ENCODE data around the gene SLC8A2.
"Not testable (repeated sequence)": the region's sequence is repeated elsewhere in the genome, so short reads cannot be mapped to it uniquely, and the experiment has no call there.

SLC8A2 gene

DNA sequence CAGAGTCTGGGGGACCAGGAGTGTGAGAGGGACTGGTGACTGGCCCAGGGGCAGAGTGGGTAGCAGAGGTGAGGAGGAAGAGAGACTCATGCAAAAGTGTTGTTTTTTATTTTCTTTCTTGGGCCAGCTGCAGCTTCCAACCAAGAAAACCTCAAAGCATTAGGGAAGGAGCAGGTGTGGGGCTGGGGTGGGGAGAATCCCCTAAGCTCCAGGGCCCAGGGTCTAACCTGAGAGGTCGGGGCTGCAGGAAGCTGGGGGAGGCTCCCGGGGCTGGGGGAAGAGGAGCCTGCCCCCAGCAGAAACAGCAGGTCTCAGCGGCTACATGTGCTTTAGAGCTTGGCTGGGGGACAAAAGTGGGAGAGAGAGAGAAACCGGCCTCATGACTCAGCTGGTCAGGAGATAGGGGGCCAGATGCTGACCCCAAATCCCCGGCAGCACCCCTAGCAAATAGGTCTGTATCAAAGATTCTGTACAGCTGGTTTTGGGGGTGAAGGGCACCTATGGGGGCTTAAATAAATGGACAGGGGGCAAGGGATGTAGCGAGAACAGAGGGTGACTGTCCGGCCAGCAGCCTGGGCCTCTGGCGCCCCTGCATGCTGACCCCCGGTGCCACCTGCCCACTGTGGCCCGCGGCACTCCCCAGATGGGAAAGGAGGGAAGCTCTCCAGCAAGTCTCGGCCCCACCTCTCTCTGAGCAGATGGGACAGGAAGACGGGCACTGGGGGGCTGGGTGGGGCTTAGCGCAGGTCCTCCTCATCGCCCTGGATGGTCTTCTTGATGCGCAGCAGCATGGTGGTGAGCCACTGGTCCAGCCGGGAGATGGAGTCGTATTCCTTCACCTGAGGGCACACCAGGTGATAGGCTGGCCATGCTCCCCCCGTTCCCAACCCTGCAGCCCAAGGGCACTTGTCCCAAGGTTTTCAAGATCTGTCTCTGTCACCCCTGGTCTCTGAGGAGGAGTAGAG lies 16.1 kb upstream of the SLC8A2 start:
- Histone ChIP-seq H3K4me1 (ENCODE audit: control insufficient read depth, insufficient read depth, low read length) (no peaks in the 10 kb centered on the region), H3K36me3 (ENCODE audit: control insufficient read depth, insufficient read depth, low read length) (peaks cover 7% of the 10 kb centered on the region), H3K9me3 (ENCODE audit: control insufficient read depth, low read length) (no peaks in the 10 kb centered on the region), H3K4me3 (ENCODE audit: insufficient read depth, low read depth, low read length) (no peak overlapping the region), H3K27ac (ENCODE audit: insufficient read depth, low read depth, low read length, poor library complexity, severe bottlenecking) (no peak overlapping the region), H3K27me3 (ENCODE audit: control insufficient read depth, insufficient read depth, low read length, poor library complexity, severe bottlenecking) (no peaks in the 10 kb centered on the region)
- WGBS, 2 experiments, result 94 to 95% methylated on average over 19 of the region's 19 CpGs

DNA sequence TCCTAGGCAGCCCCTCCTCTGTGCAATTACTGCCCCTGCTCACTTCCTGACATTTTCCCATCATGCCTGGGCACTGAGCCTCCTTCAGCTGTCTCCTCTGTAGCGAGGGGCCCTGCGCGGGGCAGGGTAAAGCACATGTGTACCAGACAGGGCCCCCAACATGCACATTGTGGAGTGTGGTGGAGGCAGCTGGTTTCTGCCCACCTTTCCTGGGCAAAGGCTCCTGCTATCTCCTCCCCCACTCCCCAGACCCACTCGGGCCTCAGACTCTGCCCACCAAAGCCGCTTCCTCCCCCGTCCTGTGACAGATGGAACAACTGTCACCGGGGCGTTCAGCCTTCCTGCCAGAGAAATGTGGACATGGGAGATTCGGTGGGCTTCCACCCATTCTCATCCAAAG lies 15.2 kb upstream of the SLC8A2 start:
- no peaks in the 10 kb centered on the region for H3K4me1 ChIP-seq (ENCODE audit: control insufficient read depth, insufficient read depth, low read length)
- no peaks in the 10 kb centered on the region for H3K27me3 ChIP-seq (ENCODE audit: control insufficient read depth, insufficient read depth, low read length, poor library complexity, severe bottlenecking)
- H3K27ac ChIP-seq (ENCODE audit: insufficient read depth, low read depth, low read length, poor library complexity, severe bottlenecking), result no peak overlapping the region
- no peaks in the 10 kb centered on the region for H3K9me3 ChIP-seq (ENCODE audit: control insufficient read depth, low read length)
- no peak overlapping the region for H3K4me3 ChIP-seq (ENCODE audit: insufficient read depth, low read depth, low read length)
- peaks cover 2% of the 10 kb centered on the region for H3K36me3 ChIP-seq (ENCODE audit: control insufficient read depth, insufficient read depth, low read length)
- 92 to 93% methylated on average over 9 of the region's 9 CpGs for WGBS, 2 experiments

DNA sequence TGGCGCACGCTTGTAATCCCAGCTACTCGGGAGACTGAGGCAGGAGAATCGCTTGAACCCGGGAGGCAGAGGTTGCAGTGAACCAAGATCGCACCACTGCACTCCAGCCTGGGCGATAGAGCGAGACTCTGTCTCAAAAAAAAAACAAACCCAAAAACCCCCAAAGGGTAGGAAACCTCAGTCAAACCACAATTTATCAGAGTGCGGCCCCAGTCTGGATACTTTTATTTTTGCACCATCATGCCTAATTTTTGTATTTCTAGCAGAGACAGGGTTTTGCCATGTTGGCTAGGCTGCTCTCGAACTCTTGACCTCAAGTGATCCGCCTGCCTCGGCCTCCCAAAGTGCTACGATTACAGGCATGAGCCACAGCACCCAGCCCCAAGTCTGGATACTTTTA lies 14.5 kb upstream of the SLC8A2 start:
- not testable (repeated sequence) for H3K27me3 ChIP-seq (ENCODE audit: control insufficient read depth, insufficient read depth, low read length, poor library complexity, severe bottlenecking); H3K4me1 ChIP-seq (ENCODE audit: control insufficient read depth, insufficient read depth, low read length); H3K27ac ChIP-seq (ENCODE audit: insufficient read depth, low read depth, low read length, poor library complexity, severe bottlenecking); H3K4me3 ChIP-seq (ENCODE audit: insufficient read depth, low read depth, low read length); H3K36me3 ChIP-seq (ENCODE audit: control insufficient read depth, insufficient read depth, low read length); H3K9me3 ChIP-seq (ENCODE audit: control insufficient read depth, low read length)
- WGBS, 2 experiments, result 94 to 96% methylated on average over 13 of the region's 13 CpGs

DNA sequence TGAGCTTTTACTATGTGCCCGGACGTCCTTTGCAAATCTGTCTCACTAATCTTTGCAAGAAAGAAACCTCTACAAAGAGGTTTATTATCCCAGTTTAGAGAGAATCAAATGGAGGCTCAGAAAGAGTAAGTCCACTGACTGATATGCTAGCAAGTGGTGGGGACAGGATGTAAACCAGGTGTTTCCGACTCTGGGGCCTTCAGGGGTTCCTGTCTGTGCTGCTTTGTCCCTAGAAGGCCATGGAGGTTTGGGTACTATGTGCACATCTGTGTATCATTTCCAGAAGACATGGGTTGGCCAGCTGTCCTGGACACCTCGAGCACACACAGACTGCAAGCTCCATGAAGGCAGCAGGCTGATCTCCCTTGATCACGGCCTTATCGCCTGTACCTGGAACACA lies 13.5 kb upstream of the SLC8A2 start:
- no peak overlapping the region for H3K27ac ChIP-seq (ENCODE audit: insufficient read depth, low read depth, low read length, poor library complexity, severe bottlenecking)
- no peaks in the 10 kb centered on the region for H3K27me3 ChIP-seq (ENCODE audit: control insufficient read depth, insufficient read depth, low read length, poor library complexity, severe bottlenecking)
- H3K9me3 ChIP-seq (ENCODE audit: control insufficient read depth, low read length), result no peaks in the 10 kb centered on the region
- H3K4me1 ChIP-seq (ENCODE audit: control insufficient read depth, insufficient read depth, low read length), result no peaks in the 10 kb centered on the region
- WGBS, 2 experiments, result 94 to 96% methylated on average over 6 of the region's 6 CpGs
- H3K36me3 ChIP-seq (ENCODE audit: control insufficient read depth, insufficient read depth, low read length), result no peaks in the 10 kb centered on the region
- no peak overlapping the region for H3K4me3 ChIP-seq (ENCODE audit: insufficient read depth, low read depth, low read length)

DNA sequence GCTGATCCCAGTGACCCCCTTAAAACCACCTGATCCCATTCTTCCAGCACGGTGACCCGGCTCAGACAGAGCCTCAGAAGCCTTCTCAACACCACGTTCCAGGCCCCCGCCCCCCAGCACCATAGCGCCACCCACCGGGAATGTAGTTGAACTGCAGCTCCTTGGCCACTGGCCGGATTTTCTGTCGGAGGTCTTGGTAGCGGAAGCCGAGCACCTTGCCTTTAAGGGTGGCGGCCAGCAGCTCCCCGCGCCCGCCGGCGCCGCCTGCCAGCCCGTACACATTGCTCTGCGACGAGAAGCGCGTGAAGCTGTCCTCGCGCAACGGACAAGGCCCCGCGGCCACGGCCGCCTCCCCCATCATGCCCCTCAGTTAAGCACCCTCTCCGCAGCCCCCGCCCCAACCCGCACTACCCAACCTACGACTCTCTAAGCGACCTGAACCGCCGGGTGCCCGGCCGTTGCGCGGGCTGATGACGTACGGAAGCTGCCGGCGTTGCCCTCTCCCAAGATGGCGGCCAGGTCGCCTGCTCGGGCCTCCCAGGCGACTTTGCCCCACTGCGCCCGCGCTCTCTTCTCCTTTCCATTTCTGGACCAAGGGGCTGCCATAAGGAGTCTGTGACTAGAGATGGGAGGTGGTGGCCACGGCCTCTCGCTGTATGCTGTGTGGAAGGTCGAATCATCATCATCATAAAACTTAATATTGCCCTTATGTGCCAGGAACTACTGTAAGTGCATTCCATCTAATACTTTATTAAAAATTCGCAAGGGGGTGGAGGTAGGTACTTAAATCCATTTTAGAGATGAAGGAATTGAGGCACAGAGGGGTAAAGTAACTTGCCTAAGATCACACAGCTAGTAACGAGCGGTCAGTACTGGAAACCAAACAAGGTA lies 12.4 kb upstream of the SLC8A2 start, which contains the start of gene KPTN:
TSS of gene KPTN (minus strand) at position 420 of the 891 bp plus-strand sequence. CDS start at position 361, 59 bp downstream.
- peak within 1 kb of the TSS; percentile 86 for H3K27ac ChIP-seq (ENCODE audit: insufficient read depth, low read depth, low read length, poor library complexity, severe bottlenecking)
- 3 to 5% methylated on average over 53 to 57 of the region's 57 CpGs for WGBS, 2 experiments

DNA sequence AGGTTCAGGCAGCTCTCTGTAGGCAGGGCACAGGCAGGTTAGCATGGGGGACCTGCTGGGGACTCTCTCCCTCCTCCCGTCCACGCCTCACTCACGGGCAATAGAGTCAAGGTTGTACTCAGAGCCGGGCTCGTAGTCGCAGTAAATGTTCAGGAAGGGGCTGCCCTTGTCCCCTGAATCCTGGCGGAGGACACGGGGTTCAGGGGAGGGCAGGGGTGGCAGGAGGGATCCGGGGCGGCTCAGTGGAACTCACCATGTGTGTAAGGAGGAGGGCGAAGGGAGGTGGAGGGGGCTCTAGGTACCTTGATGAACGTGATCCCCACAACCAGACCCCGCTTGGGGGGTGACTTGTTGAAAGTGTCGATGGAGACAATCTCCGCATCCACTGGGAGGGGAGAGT lies 11.5 kb upstream of the SLC8A2 start:
- H3K36me3 ChIP-seq (ENCODE audit: control insufficient read depth, insufficient read depth, low read length), result no peaks in the 10 kb centered on the region
- H3K27ac ChIP-seq (ENCODE audit: insufficient read depth, low read depth, low read length, poor library complexity, severe bottlenecking), result no peak overlapping the region
- H3K4me1 ChIP-seq (ENCODE audit: control insufficient read depth, insufficient read depth, low read length), result no peaks in the 10 kb centered on the region
- H3K4me3 ChIP-seq (ENCODE audit: insufficient read depth, low read depth, low read length), result peak overlapping the region; percentile 80
- WGBS, 2 experiments, result 91 to 93% methylated on average over 15 of the region's 15 CpGs
- H3K27me3 ChIP-seq (ENCODE audit: control insufficient read depth, insufficient read depth, low read length, poor library complexity, severe bottlenecking), result no peaks in the 10 kb centered on the region
- no peaks in the 10 kb centered on the region for H3K9me3 ChIP-seq (ENCODE audit: control insufficient read depth, low read length)

More for the DNA sequence above, 12.4 kb upstream of the SLC8A2 start, which contains the start of gene KPTN:
- Histone ChIP-seq H3K9me3 (ENCODE audit: control insufficient read depth, low read length) (no peaks in the 10 kb centered on the region), H3K36me3 (ENCODE audit: control insufficient read depth, insufficient read depth, low read length) (no peaks in the 10 kb centered on the region), H3K27me3 (ENCODE audit: control insufficient read depth, insufficient read depth, low read length, poor library complexity, severe bottlenecking) (no peaks in the 10 kb centered on the region), H3K4me1 (ENCODE audit: control insufficient read depth, insufficient read depth, low read length) (no peaks in the 10 kb centered on the region), H3K4me3 (ENCODE audit: insufficient read depth, low read depth, low read length) (peak within 1 kb of the TSS; percentile 80)

DNA sequence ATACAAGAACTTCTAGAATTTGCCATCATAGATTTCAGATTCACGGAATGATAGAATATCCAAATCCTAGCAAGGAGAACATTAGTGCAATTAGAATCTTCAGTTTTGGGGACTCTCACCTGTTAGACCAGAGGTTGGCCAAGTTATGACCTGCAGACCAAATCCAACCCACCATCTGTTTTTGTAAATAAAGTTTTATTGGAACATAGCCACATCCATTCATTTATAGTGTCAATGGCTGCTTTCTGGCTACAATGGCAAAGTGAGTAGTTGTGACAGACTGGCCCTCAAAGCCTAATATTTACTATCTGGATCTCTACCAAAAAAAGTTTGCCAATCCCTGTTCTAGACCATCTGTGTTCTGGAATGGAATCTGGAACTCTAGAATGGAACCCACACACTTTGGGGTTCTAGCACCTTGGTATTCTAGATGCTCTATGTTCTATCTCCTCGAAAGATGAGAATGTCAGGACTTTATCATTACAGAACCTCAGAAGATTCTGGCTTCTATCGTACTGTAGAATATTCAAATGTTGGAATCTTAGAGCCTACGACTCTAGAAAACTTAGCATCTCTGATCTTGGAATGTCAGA lies 9.9 kb upstream of the SLC8A2 start:
- H3K9me3 ChIP-seq (ENCODE audit: control insufficient read depth, low read length), result no peaks in the 10 kb centered on the region
- 91 to 92% methylated on average over 4 of the region's 4 CpGs for WGBS, 2 experiments
- no peak overlapping the region for H3K4me3 ChIP-seq (ENCODE audit: insufficient read depth, low read depth, low read length)
- no peak overlapping the region for H3K27ac ChIP-seq (ENCODE audit: insufficient read depth, low read depth, low read length, poor library complexity, severe bottlenecking)
- no peaks in the 10 kb centered on the region for H3K4me1 ChIP-seq (ENCODE audit: control insufficient read depth, insufficient read depth, low read length)
- no peaks in the 10 kb centered on the region for H3K36me3 ChIP-seq (ENCODE audit: control insufficient read depth, insufficient read depth, low read length)
- no peaks in the 10 kb centered on the region for H3K27me3 ChIP-seq (ENCODE audit: control insufficient read depth, insufficient read depth, low read length, poor library complexity, severe bottlenecking)

DNA sequence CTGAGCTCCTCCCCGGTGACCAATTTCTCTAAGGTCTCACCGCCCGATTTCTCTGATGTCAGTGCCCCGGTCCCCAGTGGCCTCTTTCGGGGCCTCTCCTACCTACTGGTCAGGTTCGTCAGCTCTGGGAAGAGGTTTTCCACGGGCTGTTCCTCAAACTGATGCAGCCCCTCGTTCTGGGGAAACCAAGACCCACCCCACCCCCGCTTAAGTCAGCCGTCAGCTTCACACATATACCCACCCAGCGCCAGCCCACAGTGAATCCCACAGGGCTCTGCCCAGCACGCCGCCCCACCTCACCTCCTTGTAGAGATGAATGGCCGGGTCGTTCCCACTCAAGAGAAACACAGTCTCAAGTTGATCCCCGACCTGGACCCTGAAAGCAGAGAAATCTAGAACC lies 9.0 kb upstream of the SLC8A2 start:
- H3K27ac ChIP-seq (ENCODE audit: insufficient read depth, low read depth, low read length, poor library complexity, severe bottlenecking), result no peak overlapping the region
- H3K9me3 ChIP-seq (ENCODE audit: control insufficient read depth, low read length), result no peaks in the 10 kb centered on the region
- no peaks in the 10 kb centered on the region for H3K36me3 ChIP-seq (ENCODE audit: control insufficient read depth, insufficient read depth, low read length)
- no peaks in the 10 kb centered on the region for H3K27me3 ChIP-seq (ENCODE audit: control insufficient read depth, insufficient read depth, low read length, poor library complexity, severe bottlenecking)
- no peaks in the 10 kb centered on the region for H3K4me1 ChIP-seq (ENCODE audit: control insufficient read depth, insufficient read depth, low read length)
- WGBS, 2 experiments, result 86 to 87% methylated on average over 16 of the region's 16 CpGs
- H3K4me3 ChIP-seq (ENCODE audit: insufficient read depth, low read depth, low read length), result no peak overlapping the region

DNA sequence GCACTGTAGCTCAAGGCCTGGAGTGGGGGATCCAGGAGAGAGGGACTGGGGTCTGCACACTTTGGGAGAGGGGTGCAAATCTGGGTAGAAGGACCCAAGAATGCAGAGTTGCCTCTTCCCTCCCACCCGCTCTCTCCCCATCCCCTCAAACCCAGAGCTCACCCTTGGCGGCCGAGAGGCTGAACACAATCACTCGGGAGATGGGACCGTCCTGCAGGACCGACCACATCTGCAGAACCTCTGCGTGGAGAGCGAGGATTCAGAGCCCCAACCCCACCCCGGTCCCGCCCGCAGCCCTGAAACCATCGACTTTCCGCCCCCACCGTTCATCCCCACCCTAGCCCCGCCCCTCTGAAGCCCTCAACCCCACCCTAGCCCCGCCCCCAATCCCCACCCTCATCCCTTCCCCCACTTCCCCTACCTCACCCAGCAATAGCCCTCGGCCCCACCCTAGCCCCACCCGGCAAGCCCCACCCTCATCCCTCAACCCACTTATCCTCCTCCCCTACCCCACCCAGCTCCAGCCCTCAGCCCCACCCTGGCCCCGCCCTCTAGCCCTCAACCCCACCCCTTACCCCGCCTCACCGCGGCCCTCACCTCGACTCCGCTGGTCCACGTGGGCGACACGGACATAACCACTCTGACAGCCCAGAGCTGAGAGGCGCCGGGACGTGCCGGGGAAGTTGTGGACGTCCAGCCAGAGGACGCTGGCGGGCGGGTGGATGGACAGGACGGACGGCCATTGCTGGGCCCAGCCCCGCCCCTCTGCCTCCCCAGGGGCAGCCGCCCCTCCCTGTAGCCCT lies 8.2 kb upstream of the SLC8A2 start:
- no peaks in the 10 kb centered on the region for H3K4me1 ChIP-seq (ENCODE audit: control insufficient read depth, insufficient read depth, low read length)
- H3K4me3 ChIP-seq (ENCODE audit: insufficient read depth, low read depth, low read length), result peak overlapping the region; percentile 25
- no peaks in the 10 kb centered on the region for H3K9me3 ChIP-seq (ENCODE audit: control insufficient read depth, low read length)
- 10 to 12% methylated on average over 36 of the region's 39 CpGs for WGBS, 2 experiments
- no peaks in the 10 kb centered on the region for H3K27me3 ChIP-seq (ENCODE audit: control insufficient read depth, insufficient read depth, low read length, poor library complexity, severe bottlenecking)
- H3K36me3 ChIP-seq (ENCODE audit: control insufficient read depth, insufficient read depth, low read length), result no peaks in the 10 kb centered on the region
- no peak overlapping the region for H3K27ac ChIP-seq (ENCODE audit: insufficient read depth, low read depth, low read length, poor library complexity, severe bottlenecking)

All from ectodermal cell (in vitro differentiated cells).